ENCODE data around the gene CCDC9B.

DNA sequence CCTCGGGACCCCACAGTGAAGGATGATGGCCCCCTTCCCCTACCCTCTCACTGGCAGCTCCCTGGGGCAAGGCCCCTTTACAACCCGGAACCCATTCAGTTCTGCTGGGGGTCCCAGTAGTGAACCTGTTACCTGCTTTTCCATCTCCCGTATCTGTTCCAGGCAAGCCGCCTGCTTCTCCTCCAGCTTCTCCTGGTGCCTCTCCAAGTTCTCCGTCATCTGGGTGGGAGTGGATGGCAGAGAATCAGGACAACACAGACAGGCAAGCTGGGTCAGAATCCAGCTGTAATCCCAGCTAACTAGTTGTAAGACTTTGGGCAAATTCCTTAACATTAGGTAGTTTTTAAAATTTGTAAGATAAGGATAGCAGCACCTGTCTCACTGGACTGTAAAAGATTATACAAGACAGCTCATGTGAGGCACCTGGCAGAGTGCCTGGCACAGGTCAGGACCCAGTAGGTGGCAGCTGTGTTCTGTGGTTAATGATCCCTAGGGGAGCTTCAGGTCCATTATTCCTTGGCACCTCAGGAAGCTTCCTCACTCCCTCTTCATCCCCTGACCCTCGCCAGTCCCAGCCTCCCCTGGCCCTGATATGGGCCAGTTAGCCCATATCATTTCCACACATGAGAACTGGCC, 51.5 kb downstream of the CCDC9B start:
- TF ChIP-seq FOXM1 (IDR thresholded peaks at IDR 0.05; ENCODE audit: borderline replicate concordance) (no peak), NFRKB (IDR thresholded peaks at IDR 0.05) (no peak), ARNT (IDR thresholded peaks at IDR 0.05) (no peak), HDGF (IDR thresholded peaks at IDR 0.05; ENCODE audit: borderline replicate concordance) (no peak), TARDBP (IDR thresholded peaks at IDR 0.05) (no peak), FOXK2 (IDR thresholded peaks at IDR 0.05) (no peak), BHLHE40 (IDR thresholded peaks at IDR 0.05; ENCODE audit: borderline replicate concordance) (no peak), FOXA1 (IDR thresholded peaks at IDR 0.05) (no peak), ELF4 (IDR thresholded peaks at IDR 0.05) (no peak), L3MBTL2 (conservative IDR thresholded peaks at IDR 0.05) (no peak)
- TF ChIP-seq, protein P1, sequence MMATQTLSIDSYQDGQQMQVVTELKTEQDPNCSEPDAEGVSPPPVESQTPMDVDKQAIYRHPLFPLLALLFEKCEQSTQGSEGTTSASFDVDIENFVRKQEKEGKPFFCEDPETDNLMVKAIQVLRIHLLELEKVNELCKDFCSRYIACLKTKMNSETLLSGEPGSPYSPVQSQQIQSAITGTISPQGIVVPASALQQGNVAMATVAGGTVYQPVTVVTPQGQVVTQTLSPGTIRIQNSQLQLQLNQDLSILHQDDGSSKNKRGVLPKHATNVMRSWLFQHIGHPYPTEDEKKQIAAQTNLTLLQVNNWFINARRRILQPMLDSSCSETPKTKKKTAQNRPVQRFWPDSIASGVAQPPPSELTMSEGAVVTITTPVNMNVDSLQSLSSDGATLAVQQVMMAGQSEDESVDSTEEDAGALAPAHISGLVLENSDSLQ (IDR thresholded peaks at IDR 0.05), result no peak

All from HEK293T (cell line).